DND-41 (cell line): Measurements from ENCODE around the gene PNISR.

Experiments
- ATAC-seq: fragments of 200-7000 bp; cut with Tn5 transposase; 3 replicates; pipeline ENCODE4 v1.9.1; 2021; ENCODE audit warnings: low read depth; ENCODE audit not compliant: insufficient read depth
- DNase-seq: peaks from one replicate; pipeline ENCODE4 v3.0.0-alpha.2; 2020
- H2AFZ ChIP-seq: 2 replicates; pipeline ENCODE4 v1.6.0; 2012; ENCODE audit warnings: low read depth, low read length
- H3K27ac ChIP-seq: 2 replicates; pipeline ENCODE4 v1.5.1; 2012; ENCODE audit warnings: low read length, inconsistent platforms
- H3K27me3 ChIP-seq: fragments of 200-600 bp; sonication (generic); 2 replicates; pipeline ENCODE4 v1.6.0; 2012; ENCODE audit warnings: low read length, mild to moderate bottlenecking, inconsistent platforms; ENCODE audit not compliant: insufficient read depth, poor library complexity
- H3K36me3 ChIP-seq: 2 replicates; pipeline ENCODE4 v1.5.1; 2012; ENCODE audit warnings: low read length, inconsistent platforms; ENCODE audit not compliant: insufficient read depth
- H3K4me1 ChIP-seq: 2 replicates; pipeline ENCODE4 v1.5.1; 2012; ENCODE audit warnings: mild to moderate bottlenecking, low read length; ENCODE audit not compliant: insufficient read depth
- H3K4me2 ChIP-seq: 2 replicates; pipeline ENCODE4 v1.6.0; 2012; ENCODE audit warnings: mild to moderate bottlenecking, moderate library complexity, low read length, inconsistent platforms; ENCODE audit not compliant: insufficient read depth
- H3K4me3 ChIP-seq, 2 experiments: fragments of 200-600 bp in 1 of 2; shearing (Covaris generic) in 1 of 2; 2 replicates each; pipeline ENCODE4 v1.5.1; 2012 to 2016; ENCODE audit warnings: inconsistent platforms in 2 of 2, low read length in 2 of 2, mild to moderate bottlenecking in 2 of 2, low read depth in 1 of 2, moderate library complexity in 1 of 2
- H3K79me2 ChIP-seq: 2 replicates; pipeline ENCODE4 v1.6.0; 2012; ENCODE audit warnings: low read length, inconsistent platforms; ENCODE audit not compliant: insufficient read depth
- H3K9ac ChIP-seq: 2 replicates; pipeline ENCODE4 v1.6.0; 2012; ENCODE audit warnings: low read depth, mild to moderate bottlenecking, inconsistent platforms, low read length, moderate library complexity
- H3K9me3 ChIP-seq: 2 replicates; pipeline ENCODE4 v1.5.1; 2012; ENCODE audit warnings: low read length, moderate library complexity, mild to moderate bottlenecking, inconsistent platforms; ENCODE audit not compliant: insufficient read depth, severe bottlenecking
- H4K20me1 ChIP-seq: 2 replicates; pipeline ENCODE4 v1.6.0; 2012; ENCODE audit warnings: low read length; ENCODE audit not compliant: insufficient read depth
- EZH2 ChIP-seq: IDR thresholded peaks from 3 replicates; pipeline ENCODE4 v1.6.1; 2012; ENCODE audit warnings: borderline replicate concordance, low read depth, mild to moderate bottlenecking, moderate library complexity, low read length, inconsistent platforms; ENCODE audit not compliant: severe bottlenecking
- TF ChIP-seq, protein P1 (sequence below): IDR thresholded peaks from 2 replicates; pipeline ENCODE4 v1.5.1; 2012; ENCODE audit warnings: borderline replicate concordance, low read length, moderate library complexity, mild to moderate bottlenecking; ENCODE audit not compliant: poor library complexity, severe bottlenecking; ENCODE audit errors: extremely low read depth

Gene PNISR

GRCh38 chr6:99427988-99428387, 2.9 kb upstream of the PNISR start:
- DNase-seq, result no peak
- no peak overlapping the region; the same call in 1 of the 2 replicates for H3K9ac ChIP-seq
- TF ChIP-seq, protein P1, sequence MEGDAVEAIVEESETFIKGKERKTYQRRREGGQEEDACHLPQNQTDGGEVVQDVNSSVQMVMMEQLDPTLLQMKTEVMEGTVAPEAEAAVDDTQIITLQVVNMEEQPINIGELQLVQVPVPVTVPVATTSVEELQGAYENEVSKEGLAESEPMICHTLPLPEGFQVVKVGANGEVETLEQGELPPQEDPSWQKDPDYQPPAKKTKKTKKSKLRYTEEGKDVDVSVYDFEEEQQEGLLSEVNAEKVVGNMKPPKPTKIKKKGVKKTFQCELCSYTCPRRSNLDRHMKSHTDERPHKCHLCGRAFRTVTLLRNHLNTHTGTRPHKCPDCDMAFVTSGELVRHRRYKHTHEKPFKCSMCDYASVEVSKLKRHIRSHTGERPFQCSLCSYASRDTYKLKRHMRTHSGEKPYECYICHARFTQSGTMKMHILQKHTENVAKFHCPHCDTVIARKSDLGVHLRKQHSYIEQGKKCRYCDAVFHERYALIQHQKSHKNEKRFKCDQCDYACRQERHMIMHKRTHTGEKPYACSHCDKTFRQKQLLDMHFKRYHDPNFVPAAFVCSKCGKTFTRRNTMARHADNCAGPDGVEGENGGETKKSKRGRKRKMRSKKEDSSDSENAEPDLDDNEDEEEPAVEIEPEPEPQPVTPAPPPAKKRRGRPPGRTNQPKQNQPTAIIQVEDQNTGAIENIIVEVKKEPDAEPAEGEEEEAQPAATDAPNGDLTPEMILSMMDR, result no peak
- no peak for TF ChIP-seq EZH2
- H3K27me3 ChIP-seq, result no peaks in the 10 kb centered on the region
- no peak overlapping the region for H3K27ac ChIP-seq
- H3K4me2 ChIP-seq, result peak overlapping the region; percentile 80; the same call in 1 of the 2 replicates
- H3K79me2 ChIP-seq, result peaks cover 44% of the 10 kb centered on the region
- no peak overlapping the region for H3K4me3 ChIP-seq
- H2AFZ ChIP-seq, result no peak overlapping the region
- no peak for ATAC-seq
- peaks cover 16% of the 10 kb centered on the region for H4K20me1 ChIP-seq
- no peaks in the 10 kb centered on the region for H3K9me3 ChIP-seq
- H3K4me1 ChIP-seq, result peaks cover 34% of the 10 kb centered on the region
- H3K36me3 ChIP-seq, result peaks cover 36% of the 10 kb centered on the region

DNA sequence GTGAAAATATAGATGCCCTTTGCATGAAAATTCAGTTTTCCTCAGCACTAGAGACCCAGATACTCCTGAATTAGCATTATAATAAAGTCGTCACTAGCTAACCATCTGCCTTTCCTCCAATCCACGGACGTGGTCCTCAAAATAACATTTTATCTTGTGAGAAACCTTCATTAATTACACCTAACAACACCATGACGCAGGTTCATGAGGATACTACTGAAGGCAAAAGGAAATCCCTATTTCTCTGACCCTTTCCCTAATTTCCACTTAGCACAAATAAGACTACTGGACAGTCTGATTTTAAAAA, 1.3 kb upstream of the PNISR start:
- ATAC-seq (no peak), DNase-seq (no peak)
- Histone ChIP-seq H3K4me1 (peaks cover 50% of the 10 kb centered on the region), H3K27me3 (no peaks in the 10 kb centered on the region), H3K4me3 (peak overlapping the region; percentile 38 to 75; a peak in 3 of 4 replicates), H3K4me2 (peak overlapping the region; percentile 80), H4K20me1 (peaks cover 31% of the 10 kb centered on the region), H3K9me3 (no peaks in the 10 kb centered on the region), H3K36me3 (peaks cover 35% of the 10 kb centered on the region), H3K9ac (peak overlapping the region; percentile 79), H3K79me2 (peaks cover 60% of the 10 kb centered on the region), H2AFZ (peak overlapping the region; percentile 87), H3K27ac (peak overlapping the region; percentile 96)
- TF ChIP-seq, protein P1, result no peak
- no peak for TF ChIP-seq EZH2

- peaks cover 56% of the 10 kb centered on the region for H3K4me1 ChIP-seq
- ATAC-seq (peak; percentile 56), DNase-seq (peak; percentile 81)
- no peaks in the 10 kb centered on the region for H3K27me3 ChIP-seq
- peak overlapping the region; percentile 87 for H2AFZ ChIP-seq
- peaks cover 33% of the 10 kb centered on the region for H3K36me3 ChIP-seq
- peaks cover 65% of the 10 kb centered on the region for H3K79me2 ChIP-seq
- no peaks in the 10 kb centered on the region for H3K9me3 ChIP-seq
- peak overlapping the region; percentile 79 for H3K9ac ChIP-seq
- H3K27ac ChIP-seq, result peak overlapping the region; percentile 96
- H3K4me2 ChIP-seq, result peak overlapping the region; percentile 80
- peaks cover 37% of the 10 kb centered on the region for H4K20me1 ChIP-seq
- TF ChIP-seq EZH2, result no peak
- TF ChIP-seq, protein P1, result peak; percentile 65
- H3K4me3 ChIP-seq, result peak overlapping the region; percentile 38 to 75
These were observed 741 bp upstream of the PNISR start for GRCh38 chr6:99425647-99426450.
